GM10266 (cell line): ENCODE data around the gene ATF6.

ENCODE experiments used
- DNase-seq: peaks from one replicate; pipeline ENCODE4 v3.0.0; 2012; ENCODE audit errors: extremely low spot score
- CTCF ChIP-seq: IDR thresholded peaks from 2 replicates; pipeline ENCODE4 v1.5.1; 2012; ENCODE audit warnings: mild to moderate bottlenecking, low read depth; ENCODE audit not compliant: control insufficient read depth, insufficient read depth; ENCODE audit errors: missing control alignments

ATF6 gene

GRCh38 chr1:161998811-161999210, 232.7 kb downstream of the ATF6 start:
- no peak for TF ChIP-seq CTCF
- DNase-seq, result no peak

GRCh38 chr1:161999301-162000052, 233.4 kb downstream of the ATF6 start:
- DNase-seq, result no peak
- TF ChIP-seq CTCF, result no peak

- DNase-seq, result no peak
- TF ChIP-seq CTCF, result no peak
These were observed 233.9 kb downstream of the ATF6 start for GRCh38 chr1:162000053-162000420.

GRCh38 chr1:162003061-162003829, 237.1 kb downstream of the ATF6 start:
- TF ChIP-seq CTCF, result no peak
- no peak for DNase-seq

GRCh38 chr1:162003830-162004215, 237.7 kb downstream of the ATF6 start:
- no peak for TF ChIP-seq CTCF
- DNase-seq, result no peak

- TF ChIP-seq CTCF, result no peak
- no peak for DNase-seq
These were observed 238.4 kb downstream of the ATF6 start for GRCh38 chr1:162004441-162004950.

GRCh38 chr1:162006081-162006480, 240.0 kb downstream of the ATF6 start:
- no peak for TF ChIP-seq CTCF
- no peak for DNase-seq
